ENCODE measurements around the gene TIMM17A.
A peak's percentile ranks its signal among the peaks of the same experiment; 100 is the strongest.
"Not testable (repeated sequence)": the region's sequence is repeated elsewhere in the genome, so short reads cannot be mapped to it uniquely, and the experiment has no call there.

TIMM17A gene

DNA sequence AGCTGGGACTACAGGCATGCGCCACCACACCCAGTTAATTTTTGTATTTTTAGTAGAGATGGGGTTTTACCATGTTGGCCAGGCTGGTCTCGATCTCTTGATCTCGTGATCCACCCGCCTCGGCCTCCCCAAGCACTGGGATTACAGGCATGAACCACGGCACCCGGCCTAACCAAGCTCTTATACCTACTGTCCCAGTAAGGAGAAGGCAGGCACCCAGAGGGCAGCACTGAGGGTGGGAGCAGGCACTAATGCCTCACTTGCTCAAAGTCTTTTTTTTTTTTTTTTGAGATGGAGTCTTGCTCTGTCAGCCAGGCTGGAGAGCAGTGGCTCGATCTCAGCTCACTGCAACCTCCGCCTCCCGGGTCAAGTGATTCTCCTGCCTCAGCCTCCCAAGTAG, 15.0 kb upstream of the TIMM17A start:
- DNase-seq (ENCODE audit: low spot score): not testable (repeated sequence)

DNA sequence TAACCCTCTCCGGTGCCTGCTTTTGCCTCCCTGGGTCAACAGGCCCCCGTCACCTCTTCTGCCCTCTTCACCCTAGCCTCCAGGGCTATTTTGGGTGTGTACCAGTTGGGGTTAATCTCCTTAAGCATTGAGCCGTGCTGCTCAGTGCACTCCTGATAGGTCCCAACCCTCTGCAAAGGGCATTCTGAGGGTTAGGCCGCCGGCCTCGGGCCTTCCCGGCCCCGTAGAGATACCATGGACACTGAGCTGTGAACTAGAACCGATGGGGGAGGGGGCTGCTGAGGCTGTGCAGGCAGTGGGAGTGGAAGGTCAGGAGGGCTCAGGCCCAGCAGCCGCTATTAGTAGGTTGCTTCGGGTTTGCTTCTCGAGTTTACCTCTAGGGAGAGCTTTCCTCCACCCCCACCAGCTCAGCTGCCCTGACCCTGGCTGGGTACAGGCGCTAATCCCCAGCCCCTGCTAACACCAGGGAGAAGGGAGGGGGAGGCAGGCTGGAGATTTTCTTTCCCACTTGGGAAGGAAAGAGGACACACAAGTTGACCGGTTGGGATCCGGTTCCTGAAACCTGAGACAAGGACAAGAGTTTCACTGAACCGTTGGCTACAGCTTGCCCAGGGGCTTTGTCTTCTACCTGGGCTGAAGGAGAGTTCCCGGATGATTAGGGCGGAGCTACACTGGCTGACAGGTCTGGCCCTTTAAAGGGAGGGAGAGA, 13.7 kb upstream of the TIMM17A start:
- no peak for DNase-seq (ENCODE audit: low spot score)

- no peak for DNase-seq (ENCODE audit: low spot score)
Measured at GRCh38 chr1:201942129-201942495, 13.2 kb upstream of the TIMM17A start.

GRCh38 chr1:201944002-201944401, 11.3 kb upstream of the TIMM17A start:
- DNase-seq (ENCODE audit: low spot score): no peak

DNA sequence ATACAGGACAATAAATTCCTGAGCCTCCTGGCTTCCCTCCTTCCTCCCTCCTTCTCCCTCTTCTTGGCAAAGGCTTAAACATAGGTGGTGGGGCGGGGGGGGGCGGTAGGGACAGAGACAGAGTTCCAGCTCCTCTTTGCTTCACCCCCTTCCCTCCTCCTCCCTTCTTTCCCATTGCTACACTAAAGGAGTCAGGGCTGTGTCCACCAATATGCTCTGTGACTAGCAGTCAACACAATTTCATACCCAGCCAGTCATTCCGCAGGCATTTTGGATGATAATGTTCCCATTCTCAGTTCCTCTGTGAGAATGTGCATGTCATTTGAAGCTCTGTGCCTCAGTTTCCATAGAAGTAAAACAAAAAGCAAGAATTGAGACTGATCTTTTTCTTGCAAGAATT, 10.7 kb upstream of the TIMM17A start:
- no peak for DNase-seq (ENCODE audit: low spot score)

DNA sequence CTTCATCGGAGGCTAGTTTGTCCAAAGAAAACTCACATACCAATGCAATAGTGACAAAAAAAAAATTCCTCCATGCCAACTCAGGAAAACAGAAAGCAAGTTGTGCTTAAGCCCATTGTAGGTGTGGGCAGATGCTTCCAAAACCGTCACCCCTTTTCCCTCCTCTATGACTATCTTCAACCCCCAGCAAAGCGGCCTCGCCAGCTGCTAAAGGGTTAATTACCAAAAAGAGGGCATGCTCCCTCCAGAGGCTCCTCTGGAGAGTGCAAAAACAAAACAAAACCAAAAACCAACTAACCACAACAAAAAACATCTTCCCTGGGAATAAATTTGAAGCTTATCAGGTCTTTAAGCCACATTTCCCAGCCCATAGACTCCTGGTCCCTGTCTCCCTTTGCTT, 10.1 kb upstream of the TIMM17A start:
- no peak for DNase-seq (ENCODE audit: low spot score)

GRCh38 chr1:201945863-201946223, 9.5 kb upstream of the TIMM17A start:
- no peak for DNase-seq (ENCODE audit: low spot score)

DNA sequence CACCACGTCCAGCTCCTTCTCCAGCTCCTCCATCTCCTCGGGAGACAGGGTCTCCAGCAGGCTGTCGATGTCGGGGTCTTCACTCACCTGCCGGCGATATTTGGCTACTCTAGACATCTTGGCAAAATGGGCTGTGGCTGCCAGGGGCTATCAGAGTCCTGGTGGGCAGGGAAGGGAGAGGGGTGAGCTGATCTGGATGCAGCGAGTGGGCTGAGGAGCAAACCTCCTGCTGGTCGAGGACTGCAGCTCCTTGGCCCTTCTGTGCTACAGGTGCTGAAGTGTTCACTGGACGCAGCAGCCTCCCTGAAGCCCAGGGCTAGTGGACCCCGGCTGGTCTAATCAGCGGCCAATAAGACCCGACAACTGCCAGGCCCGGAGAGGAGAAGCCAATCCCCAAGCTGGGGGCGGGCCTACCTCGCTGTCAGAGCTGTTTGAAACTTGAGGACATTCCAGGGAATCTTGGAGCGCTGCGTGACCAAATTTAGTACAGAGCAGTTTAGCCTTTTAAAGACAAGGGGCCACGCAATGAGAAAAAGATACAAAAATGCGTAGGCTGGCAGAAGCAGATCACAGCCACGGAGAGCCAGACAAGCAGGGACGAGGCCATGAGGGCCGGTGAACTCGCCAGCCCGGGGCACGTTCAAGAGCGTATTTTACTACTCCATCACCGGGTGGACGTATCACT, 8.9 kb upstream of the TIMM17A start, which contains the start of gene LMOD1:
LMOD1 (minus strand) TSS at position 325 of the 685 bp plus-strand sequence; CDS start at position 117, 208 bp downstream.
- DNase-seq (ENCODE audit: low spot score): peak; percentile 4

DNA sequence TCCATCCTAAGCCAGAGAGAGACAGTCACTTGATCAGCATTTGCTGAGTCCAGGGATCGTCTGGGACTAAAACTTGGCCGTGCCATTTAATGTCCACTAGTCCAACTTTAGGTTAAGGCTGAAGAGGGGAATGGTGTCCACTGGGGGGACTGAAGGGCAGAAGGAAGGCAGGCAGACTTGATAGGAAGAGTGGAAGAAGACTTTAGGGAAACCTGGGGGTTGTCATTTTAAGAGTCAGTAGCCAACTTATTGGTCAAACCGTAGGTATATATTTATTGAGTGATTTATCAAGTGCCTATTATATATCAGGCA, 7.7 kb upstream of the TIMM17A start:
- DNase-seq (ENCODE audit: low spot score): no peak

DNA sequence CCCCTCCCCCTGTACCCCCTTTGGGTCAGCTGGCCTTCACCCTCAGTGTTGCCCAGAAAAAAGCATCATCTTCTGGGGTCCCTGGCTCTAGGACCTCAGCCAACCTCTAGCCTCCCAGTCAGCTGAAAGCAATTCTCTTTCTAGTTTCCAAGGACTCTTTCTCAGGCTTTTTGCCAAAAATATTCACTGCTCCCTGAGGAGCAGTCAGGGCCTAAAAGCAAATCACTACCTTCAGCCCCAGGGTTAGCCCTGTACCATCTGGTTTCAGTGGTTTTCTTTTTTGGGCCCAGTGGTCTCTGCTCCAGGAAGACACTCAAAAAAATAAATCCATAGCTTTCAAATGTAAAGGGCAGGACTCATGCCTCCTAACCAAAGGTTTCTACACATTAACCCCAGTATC, 5.8 kb upstream of the TIMM17A start:
- no peak for DNase-seq (ENCODE audit: low spot score)

- no peak for DNase-seq (ENCODE audit: low spot score)
Measured at GRCh38 chr1:201954263-201955008, 867 bp upstream of the TIMM17A start.

- no peak for DNase-seq (ENCODE audit: low spot score)
Measured at GRCh38 chr1:201955729-201956143, 433 bp downstream of the TIMM17A start.

DNA sequence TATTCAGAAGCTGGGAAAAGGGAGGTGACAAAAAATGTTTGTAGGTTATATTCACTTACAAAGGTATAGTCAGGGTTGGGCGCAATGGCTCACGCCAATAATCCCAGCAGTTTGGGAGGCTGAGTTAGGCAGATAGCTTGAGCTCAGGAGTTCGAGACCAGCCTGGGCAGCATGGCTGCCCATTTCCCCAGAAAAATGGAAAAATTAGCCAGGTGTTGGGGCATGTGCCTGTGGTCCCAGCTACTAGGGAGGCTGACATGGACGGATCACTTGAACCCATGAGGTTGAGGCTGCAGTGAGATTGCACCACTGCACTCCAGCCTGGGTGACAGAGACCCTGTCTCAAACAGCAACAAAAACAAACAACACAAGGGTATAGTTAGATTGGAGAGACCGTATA, 3.0 kb downstream of the TIMM17A start:
- no peak for DNase-seq (ENCODE audit: low spot score)

- not testable (repeated sequence) for DNase-seq (ENCODE audit: low spot score)
Measured at GRCh38 chr1:201962382-201962781, 7.1 kb downstream of the TIMM17A start.

DNA sequence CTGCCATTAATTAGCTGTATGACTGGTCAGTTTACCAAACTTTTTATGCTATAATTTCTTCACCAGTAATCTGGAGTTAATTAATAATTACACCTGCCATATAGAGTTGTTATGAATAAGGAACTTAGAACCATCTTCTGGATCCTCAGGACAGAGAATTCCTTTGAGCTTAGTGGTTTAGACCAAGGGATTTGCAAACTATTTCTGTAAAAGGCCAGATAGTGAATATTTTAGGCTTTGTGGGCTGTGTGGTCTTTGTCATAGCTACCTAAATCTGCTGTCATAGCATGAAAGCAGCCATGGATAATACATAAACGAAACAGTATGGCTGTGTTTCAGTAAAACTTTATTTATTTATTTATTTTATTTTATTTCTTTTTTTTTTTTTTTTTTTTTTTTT, 9.0 kb downstream of the TIMM17A start:
- no peak for DNase-seq (ENCODE audit: low spot score)

GRCh38 chr1:201966171-201966570, 10.9 kb downstream of the TIMM17A start:
- DNase-seq (ENCODE audit: low spot score): no peak

- DNase-seq (ENCODE audit: low spot score): no peak
Measured at GRCh38 chr1:201968202-201968925, 13.1 kb downstream of the TIMM17A start.

DNA sequence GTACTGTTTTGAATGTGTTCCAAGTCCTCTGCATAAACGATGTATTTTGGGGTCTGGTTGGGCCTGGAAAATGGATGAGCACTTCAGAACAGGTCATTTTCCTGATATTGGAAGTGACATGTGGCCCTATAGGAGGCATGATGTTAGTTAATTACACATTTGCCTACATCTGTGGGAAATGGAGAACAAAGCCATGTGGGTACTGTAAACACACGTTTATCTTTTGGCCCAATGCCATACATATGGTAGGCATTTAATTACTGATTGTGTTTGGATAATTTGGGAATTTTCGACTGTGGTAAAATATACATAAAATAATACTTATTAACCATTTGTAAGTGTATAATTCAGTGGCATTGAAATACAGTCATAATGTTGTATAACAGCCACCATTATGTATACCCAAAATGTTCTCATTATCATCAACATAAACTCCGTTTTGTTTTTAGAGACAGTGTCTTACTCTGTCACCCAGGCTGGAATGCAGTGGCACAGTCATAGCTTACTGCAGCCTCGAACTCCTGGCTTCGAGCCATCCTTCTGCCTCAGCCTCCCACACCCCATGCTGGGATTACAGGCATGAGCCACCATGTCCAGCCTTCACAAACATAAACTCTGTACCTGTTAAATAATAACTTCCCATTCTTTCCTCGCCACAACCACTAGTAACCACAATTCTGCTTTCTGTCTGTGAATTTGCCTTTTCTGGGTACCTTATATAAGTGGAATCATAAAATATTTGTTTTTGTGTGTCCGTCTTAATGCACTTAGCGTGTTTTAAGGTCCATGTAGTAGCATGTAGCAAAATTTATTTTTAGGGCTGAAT, 15.2 kb downstream of the TIMM17A start:
- DNase-seq (ENCODE audit: low spot score): no peak

DNA sequence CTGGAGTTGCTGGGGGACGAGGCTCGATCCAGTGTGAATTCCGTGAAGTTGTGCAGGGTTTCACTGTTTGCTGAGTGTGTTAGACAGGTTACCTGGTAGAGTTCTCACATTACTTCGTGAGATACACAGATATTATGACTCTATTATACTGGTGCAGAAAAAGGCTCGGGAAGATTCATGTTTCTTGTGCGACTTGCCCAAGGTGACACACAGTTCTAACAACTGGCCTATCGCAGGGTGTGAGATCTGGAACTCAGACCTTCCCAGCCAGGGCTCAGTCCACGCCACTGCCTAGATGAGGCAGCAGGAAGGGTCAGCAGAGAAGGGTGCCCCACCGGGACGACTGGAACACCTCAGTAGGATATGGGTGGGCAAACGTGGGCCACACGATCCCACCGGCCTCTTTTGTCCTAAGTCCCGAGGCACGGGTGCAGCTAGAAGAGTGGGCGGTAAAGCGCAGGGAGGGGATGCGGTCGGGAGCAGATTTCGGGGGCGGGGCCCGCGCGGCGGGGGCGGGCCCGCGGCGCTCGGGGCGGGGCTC, 26.8 kb downstream of the TIMM17A start:
- DNase-seq (ENCODE audit: low spot score): peak; percentile 51

- peak; percentile 51 for DNase-seq (ENCODE audit: low spot score)
Measured at GRCh38 chr1:201982623-201983379, 27.5 kb downstream of the TIMM17A start, which contains the start of gene RNPEP. Gene RNPEP, plus strand, starts transcription at chr1:201982648. Its CDS starts 19 bp downstream, at chr1:201982667.

All from CD4-positive, alpha-beta T cell treated with Interleukin-6 at 100 ng/mL for 8 hours (primary cell).